Heart left ventricle (tissue), 16 donors: ENCODE measurements around the gene CTTNBP2. TPM values are rescaled to one million over a fixed set of nuclear protein-coding genes. Genes with fewer than 3 reads are reported as not detected.
A peak's percentile ranks its signal among the peaks of the same experiment; 100 is the strongest.

ENCODE experiments used
- ATAC-seq, 4 donors: fragments of 200-7000 bp; cut with Tn5 transposase; one replicate each; pipeline ENCODE4 v1.9.1; 2020 to 2022; ENCODE audit warnings: moderate library complexity in 4 of 4, mild to moderate bottlenecking in 3 of 4, moderate number of reproducible peaks in 1 of 4
- DNase-seq, 5 donors: peaks; one replicate each; pipeline ENCODE4 v3.0.0-alpha.2; 2020
- H3K27ac ChIP-seq, 12 donors: fragments of 200-600 bp; sonication (generic) in 4 of 12; one replicate each; pipeline versions ENCODE4 v1.5.0 to v1.8.0; 2016 to 2022; ENCODE audit warnings: mild to moderate bottlenecking in 2 of 12
- H3K27me3 ChIP-seq, 9 donors: fragments of 200-600 bp; sonication (generic) in 2 of 9; one replicate each; pipeline versions ENCODE4 v1.5.1 to v1.8.0; 2016 to 2022; ENCODE audit warnings: mild to moderate bottlenecking in 3 of 9
- H3K36me3 ChIP-seq, 9 donors: fragments of 200-600 bp; sonication (generic) in 2 of 9; one replicate each; pipeline versions ENCODE4 v1.5.0 to v1.8.0; 2018 to 2022; ENCODE audit warnings: mild to moderate bottlenecking in 2 of 9
- H3K4me1 ChIP-seq, 12 donors: fragments of 200-600 bp; sonication (generic) in 4 of 12; one replicate each; pipeline versions ENCODE4 v1.5.0 to v1.8.0; 2016 to 2022; ENCODE audit warnings: mild to moderate bottlenecking in 3 of 12
- H3K4me3 ChIP-seq, 12 donors: fragments of 200-600 bp; sonication (generic) in 4 of 12; one replicate each; pipeline versions ENCODE4 v1.5.0 to v1.8.0; 2017 to 2022; ENCODE audit warnings: mild to moderate bottlenecking in 9 of 12, moderate library complexity in 4 of 12
- H3K9me3 ChIP-seq, 12 donors: fragments of 200-600 bp; sonication (generic) in 4 of 12; one replicate each; pipeline versions ENCODE4 v1.5.0 to v1.8.0; 2016 to 2022; ENCODE audit warnings: mild to moderate bottlenecking in 1 of 12
- POLR2A ChIP-seq, 2 donors: fragments of 450-650 bp; IDR thresholded peaks; one replicate each; pipeline ENCODE4 v1.6.1; 2017; ENCODE audit warnings: antibody characterized with exemption in 2 of 2, mild to moderate bottlenecking in 2 of 2, moderate library complexity in 2 of 2
- WGBS, 4 donors: extraction: QIAGEN DNeasy Blood & Tissue Kit in 2 of 4; methylation state at CpG; one replicate each; pipeline versions ENCODE4 v1.1.5 to v1.1.7; 2013 to 2018; 5-methylcytosine and 5-hydroxymethylcytosine counted together
- intact Hi-C, 10 donors: fragments of 100-400 bp; cut with DNase I; formaldehyde crosslinking; loops; one replicate each; pipeline versions ENCODE4 v1.11.1 to v1.14.2; 2022
- polyA plus RNA-seq, 2 donors: library from polyadenylated mRNA; stranded (reverse); fragments of 200-250 nt; gene quantifications; one replicate each; pipeline ENCODE4 v1.2.3, GENCODE V29; 2013
- total RNA-seq, 9 donors: library from RNA; depleted of rRNA in 2 of 9; stranded (reverse); fragments of >200 nt in 2 of 9; fragmentation: NEBNext Ultra II Directional in 3 of 9; extraction: Animal tissue kit (Norgen Biotek cat#: 25700) in 3 of 9; gene quantifications; one replicate each; pipeline versions ENCODE4 v1.1.0 to v1.2.4, GENCODE V29; 2016 to 2023
- TF ChIP-seq, protein P1 (sequence below), 12 donors: fragments of 200-600 bp; sonication (generic) in 4 of 12; IDR thresholded peaks; one replicate each; pipeline versions ENCODE4 v1.5.0 to v1.8.0; 2018 to 2022; ENCODE audit warnings: antibody characterized with exemption in 12 of 12, mild to moderate bottlenecking in 5 of 12
- donor health status: ischemic (EF 13 %, LVEDD 7.1; RV severe dilation, severe dysfunction).
- donor health status: healthy with polysubstance abuse.
- donor health status: DM: no; HTN: yes; CAD: no.
- donor health status: DM: no; HTN: no; CAD: no.
- donor health status: ischemic (EF 25% LVEDD 6.9; RV normal size, moderate dysfunction).
- donor health status: ischemic (EF 25% LVEDD 5.7; RV mildly dilated, moderate dysfunction).
- donor health status: healthy.
- donor health status: DM: yes; HTN: yes; CAD: no.
- donor health status: ischemic (EF 35%, LVEDD 5.7; RV mildly dilated, moderate dysfunction).
- donor health status: nonischemic (EF 11% LVEDD 7.7; RV severe dilation, severe dysfunction).
- donor health status: DM: yes; HTN: yes; CAD: no.
- donor health status: PGD.
- donor health status: ischemic (EF 29% LVEDD 5.4; RV normal size, mild dysfunction).
- donor health status: nonischemic (EF 23%, LVEDD 6.1; RV moderate dilation, normal function).

CTTNBP2 gene
- total and polyA plus RNA-seq, 11 donors = 0.31 to 3.9 (median 0.76) TPM

DNA sequence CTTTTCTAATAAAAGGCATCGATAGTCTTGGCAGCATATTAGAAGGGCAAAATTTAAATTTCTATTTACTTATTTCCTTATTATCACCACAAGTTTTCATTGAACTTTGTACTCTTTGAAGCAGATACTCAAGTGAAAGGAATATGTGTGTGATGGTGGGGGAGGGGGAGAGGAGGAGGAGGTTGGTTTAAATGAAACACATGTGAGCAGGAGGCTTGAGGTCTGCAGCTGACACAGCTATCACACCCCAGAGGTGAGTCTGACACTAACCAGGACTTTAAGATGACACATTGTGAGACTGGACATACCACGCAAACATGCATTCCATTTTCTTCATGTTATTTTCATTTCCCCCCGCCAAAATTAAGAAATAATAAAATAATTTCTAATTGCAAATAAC, 63.3 kb downstream of the CTTNBP2 start:
- no peak overlapping the region for H3K4me3 ChIP-seq
- 39 to 53% (median 47%) methylated on average over 3 of the region's 3 CpGs for WGBS, 4 donors
- H3K9me3 ChIP-seq = no peaks in the 10 kb centered on the region
- intact Hi-C loops = loop anchor here in 1 of 10 donors (10.0 kb wide), 1 partner anchor 65 kb away; the partner anchor contains the start of gene CTTNBP2
- TF ChIP-seq, protein P1, sequence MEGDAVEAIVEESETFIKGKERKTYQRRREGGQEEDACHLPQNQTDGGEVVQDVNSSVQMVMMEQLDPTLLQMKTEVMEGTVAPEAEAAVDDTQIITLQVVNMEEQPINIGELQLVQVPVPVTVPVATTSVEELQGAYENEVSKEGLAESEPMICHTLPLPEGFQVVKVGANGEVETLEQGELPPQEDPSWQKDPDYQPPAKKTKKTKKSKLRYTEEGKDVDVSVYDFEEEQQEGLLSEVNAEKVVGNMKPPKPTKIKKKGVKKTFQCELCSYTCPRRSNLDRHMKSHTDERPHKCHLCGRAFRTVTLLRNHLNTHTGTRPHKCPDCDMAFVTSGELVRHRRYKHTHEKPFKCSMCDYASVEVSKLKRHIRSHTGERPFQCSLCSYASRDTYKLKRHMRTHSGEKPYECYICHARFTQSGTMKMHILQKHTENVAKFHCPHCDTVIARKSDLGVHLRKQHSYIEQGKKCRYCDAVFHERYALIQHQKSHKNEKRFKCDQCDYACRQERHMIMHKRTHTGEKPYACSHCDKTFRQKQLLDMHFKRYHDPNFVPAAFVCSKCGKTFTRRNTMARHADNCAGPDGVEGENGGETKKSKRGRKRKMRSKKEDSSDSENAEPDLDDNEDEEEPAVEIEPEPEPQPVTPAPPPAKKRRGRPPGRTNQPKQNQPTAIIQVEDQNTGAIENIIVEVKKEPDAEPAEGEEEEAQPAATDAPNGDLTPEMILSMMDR (IDR thresholded peaks at IDR 0.05) = no peak
- TF ChIP-seq POLR2A (IDR thresholded peaks at IDR 0.05) = no peak
- H3K4me1 ChIP-seq = peaks cover 0 to 25% (median 19%) of the 10 kb centered on the region in 12 donors
- peak in 2 of 5 donors; percentile 21 to 47 for DNase-seq
- peak in 3 of 4 donors; percentile 76 to 87 (median 78) for ATAC-seq
- no peaks in the 10 kb centered on the region for H3K27me3 ChIP-seq
- no peaks in the 10 kb centered on the region for H3K36me3 ChIP-seq
- no peak overlapping the region for H3K27ac ChIP-seq

DNA sequence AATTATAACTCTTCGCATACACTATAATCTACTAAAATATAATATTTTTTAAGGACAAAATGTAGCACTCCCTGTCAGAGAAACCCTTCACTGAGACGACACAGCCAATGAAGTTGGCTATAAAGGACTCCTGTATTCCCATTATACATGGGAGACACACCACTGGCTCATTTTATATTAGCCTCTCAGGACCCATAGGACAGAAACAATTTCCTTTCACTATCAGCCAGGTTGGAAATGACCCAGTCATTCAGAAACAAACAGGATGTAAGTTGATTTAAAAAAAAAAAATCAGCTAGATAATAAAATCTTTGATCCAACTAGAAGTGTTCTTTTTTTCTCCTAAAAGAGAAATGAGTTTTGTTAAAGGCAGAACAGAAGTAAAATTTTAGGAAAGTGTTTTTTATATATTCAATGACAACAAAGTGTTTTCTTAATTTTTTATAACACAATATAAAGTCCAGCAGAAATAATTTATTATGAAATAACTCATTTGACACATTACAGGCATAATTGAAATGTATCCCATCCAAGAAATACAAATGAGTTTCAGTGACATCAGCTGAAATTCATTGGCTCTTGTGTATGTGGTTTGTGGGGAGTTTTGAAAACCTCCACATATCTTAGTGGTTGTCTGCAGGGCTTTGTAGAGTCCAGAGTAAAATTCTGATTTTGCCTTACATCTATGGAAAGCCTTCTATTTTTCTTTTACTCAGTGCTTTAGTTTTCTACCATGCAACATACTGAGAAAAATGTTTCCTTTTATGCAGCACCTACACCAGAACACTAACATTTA, 64.1 kb downstream of the CTTNBP2 start:
- H3K9me3 ChIP-seq = no peaks in the 10 kb centered on the region
- intact Hi-C loops = no loop called here
- DNase-seq = no peak
- H3K27me3 ChIP-seq = no peaks in the 10 kb centered on the region
- peak overlapping the region in 2 of 12 donors; percentile 3 to 14 for H3K4me3 ChIP-seq
- TF ChIP-seq, protein P1 (IDR thresholded peaks at IDR 0.05) = no peak
- TF ChIP-seq POLR2A (IDR thresholded peaks at IDR 0.05) = no peak
- peak in 1 of 4 donors; percentile 45 for ATAC-seq
- 44 to 52% (median 49%) methylated on average over 2 of the region's 2 CpGs for WGBS, 4 donors
- H3K27ac ChIP-seq = peak overlapping the region in 2 of 12 donors; percentile 22 to 29
- peaks cover 0 to 25% (median 19%) of the 10 kb centered on the region in 12 donors for H3K4me1 ChIP-seq
- H3K36me3 ChIP-seq = no peaks in the 10 kb centered on the region

DNA sequence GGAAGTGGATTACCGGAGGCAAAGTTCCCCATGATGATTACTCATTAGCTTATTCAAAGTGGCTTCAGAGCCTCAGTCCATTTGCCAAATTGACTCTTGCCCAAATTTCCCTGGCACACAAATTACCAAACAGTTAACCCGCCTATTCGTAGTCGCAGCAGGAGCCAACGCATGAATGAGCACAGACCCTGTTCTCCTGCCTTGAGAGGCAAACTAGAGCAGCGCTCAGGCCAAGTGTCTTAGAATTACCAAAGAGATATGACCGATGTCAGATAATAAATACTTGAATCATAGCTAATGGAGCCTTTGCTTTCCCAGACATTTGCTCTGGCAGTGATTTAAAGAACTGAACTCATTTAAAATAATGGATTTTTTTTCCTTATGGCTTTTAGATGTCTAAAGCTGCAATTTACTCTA, 64.9 kb downstream of the CTTNBP2 start:
- ATAC-seq (peak; percentile 58 to 89 (median 78)), DNase-seq (peak in 4 of 5 donors; percentile 30 to 75 (median 45))
- peak overlapping the region in 3 of 12 donors; percentile 10 to 29 (median 22) for H3K27ac ChIP-seq
- H3K27me3 ChIP-seq = no peaks in the 10 kb centered on the region
- 15 to 24% (median 20%) methylated on average over 7 of the region's 7 CpGs for WGBS, 4 donors
- peak overlapping the region in 3 of 12 donors; percentile 2 to 14 (median 3) for H3K4me3 ChIP-seq
- H3K36me3 ChIP-seq = no peaks in the 10 kb centered on the region
- intact Hi-C loops = no loop called here
- TF ChIP-seq POLR2A (IDR thresholded peaks at IDR 0.05) = no peak
- TF ChIP-seq, protein P1 (IDR thresholded peaks at IDR 0.05) = no peak
- no peaks in the 10 kb centered on the region for H3K9me3 ChIP-seq
- H3K4me1 ChIP-seq = peaks cover 0 to 25% (median 19%) of the 10 kb centered on the region in 12 donors

DNA sequence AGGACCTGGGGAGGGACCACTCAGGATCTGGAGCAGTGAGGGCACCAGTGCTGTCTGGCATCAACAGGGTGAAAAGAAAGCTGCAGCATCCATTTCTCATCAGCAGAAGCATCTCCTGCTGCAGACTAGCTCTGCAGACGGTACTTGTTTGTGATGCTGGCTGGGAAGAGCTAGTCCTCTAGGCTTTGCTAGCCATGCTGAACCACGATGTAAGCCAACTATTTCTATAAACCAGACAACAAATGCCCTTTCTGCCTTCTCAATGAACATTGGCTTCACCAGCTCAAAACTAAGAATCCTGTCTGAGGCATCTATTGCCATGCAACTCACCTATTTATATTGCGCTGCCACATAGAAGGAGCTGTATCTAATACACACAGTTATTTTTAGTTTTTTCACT, 65.6 kb downstream of the CTTNBP2 start:
- Histone ChIP-seq H3K27me3 (no peaks in the 10 kb centered on the region), H3K9me3 (no peaks in the 10 kb centered on the region), H3K36me3 (no peaks in the 10 kb centered on the region), H3K4me3 (peak overlapping the region in 1 of 12 donors; percentile 2), H3K4me1 (peaks cover 0 to 25% (median 19%) of the 10 kb centered on the region in 12 donors), H3K27ac (peak overlapping the region in 1 of 12 donors; percentile 22)
- ATAC-seq = no peak
- TF ChIP-seq, protein P1 (IDR thresholded peaks at IDR 0.05) = no peak
- no peak for TF ChIP-seq POLR2A (IDR thresholded peaks at IDR 0.05)
- no peak for DNase-seq
- intact Hi-C loops = no loop called here
- 45 to 51% (median 46%) methylated on average over 3 of the region's 3 CpGs for WGBS, 4 donors
